Measurements from ENCODE around the gene PGK1.
A peak's percentile ranks its signal among the peaks of the same experiment; 100 is the strongest.
"Not testable (repeated sequence)": the region's sequence is repeated elsewhere in the genome, so short reads cannot be mapped to it uniquely, and the experiment has no call there.

Gene PGK1

GRCh38 chrX:78129714-78130113 is 25.7 kb downstream of the PGK1 start:
- TF ChIP-seq, protein P1, sequence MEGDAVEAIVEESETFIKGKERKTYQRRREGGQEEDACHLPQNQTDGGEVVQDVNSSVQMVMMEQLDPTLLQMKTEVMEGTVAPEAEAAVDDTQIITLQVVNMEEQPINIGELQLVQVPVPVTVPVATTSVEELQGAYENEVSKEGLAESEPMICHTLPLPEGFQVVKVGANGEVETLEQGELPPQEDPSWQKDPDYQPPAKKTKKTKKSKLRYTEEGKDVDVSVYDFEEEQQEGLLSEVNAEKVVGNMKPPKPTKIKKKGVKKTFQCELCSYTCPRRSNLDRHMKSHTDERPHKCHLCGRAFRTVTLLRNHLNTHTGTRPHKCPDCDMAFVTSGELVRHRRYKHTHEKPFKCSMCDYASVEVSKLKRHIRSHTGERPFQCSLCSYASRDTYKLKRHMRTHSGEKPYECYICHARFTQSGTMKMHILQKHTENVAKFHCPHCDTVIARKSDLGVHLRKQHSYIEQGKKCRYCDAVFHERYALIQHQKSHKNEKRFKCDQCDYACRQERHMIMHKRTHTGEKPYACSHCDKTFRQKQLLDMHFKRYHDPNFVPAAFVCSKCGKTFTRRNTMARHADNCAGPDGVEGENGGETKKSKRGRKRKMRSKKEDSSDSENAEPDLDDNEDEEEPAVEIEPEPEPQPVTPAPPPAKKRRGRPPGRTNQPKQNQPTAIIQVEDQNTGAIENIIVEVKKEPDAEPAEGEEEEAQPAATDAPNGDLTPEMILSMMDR (IDR thresholded peaks at IDR 0.05; ENCODE audit: insufficient read depth, low read depth, low read length, missing control alignments) = no peak
- H3K4me3 ChIP-seq (ENCODE audit: low read length) = no peak overlapping the region
- DNase-seq (ENCODE audit: low read depth) = no peak

DNA sequence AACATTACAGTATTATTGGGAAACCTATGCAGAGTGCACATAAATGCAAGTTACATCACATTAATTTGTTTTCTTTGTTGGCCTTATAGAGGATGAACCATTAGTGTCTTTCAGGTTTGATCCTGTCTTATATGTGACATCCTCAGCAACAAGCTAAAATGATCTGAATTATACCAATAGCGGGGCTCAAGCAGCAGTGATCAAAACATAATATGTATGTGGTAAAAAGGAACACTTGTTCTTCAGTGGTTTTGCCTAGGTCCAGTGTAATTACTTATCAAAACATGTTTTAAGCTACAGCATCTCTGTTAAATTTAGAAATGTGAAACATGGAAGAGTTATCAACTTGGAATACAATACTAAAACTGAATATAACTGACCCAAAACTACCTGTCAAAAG is 26.3 kb downstream of the PGK1 start:
- DNase-seq (ENCODE audit: low read depth) = no peak
- no peak overlapping the region for H3K4me3 ChIP-seq (ENCODE audit: low read length)
- TF ChIP-seq, protein P1 (IDR thresholded peaks at IDR 0.05; ENCODE audit: insufficient read depth, low read depth, low read length, missing control alignments) = no peak

DNA sequence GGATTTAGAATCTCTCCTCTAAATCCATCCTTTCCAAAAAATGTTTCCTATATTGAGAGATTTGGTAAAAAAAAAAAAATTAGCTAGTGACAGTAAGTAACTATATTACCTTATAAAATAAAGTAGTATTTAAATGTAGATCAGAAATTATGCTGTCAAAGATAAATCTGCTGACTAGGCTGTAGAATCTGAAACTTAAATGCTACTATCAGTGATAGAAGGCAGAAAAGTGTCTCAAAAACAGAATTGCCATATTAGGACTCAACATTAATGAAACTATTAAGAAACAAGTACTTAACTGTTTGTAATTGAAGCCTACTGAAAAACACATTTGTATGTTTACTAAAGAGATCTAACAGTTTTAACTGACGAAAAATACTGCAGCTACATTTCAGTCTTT is 27.1 kb downstream of the PGK1 start:
- TF ChIP-seq, protein P1 (IDR thresholded peaks at IDR 0.05; ENCODE audit: insufficient read depth, low read depth, low read length, missing control alignments) = no peak
- DNase-seq (ENCODE audit: low read depth) = no peak
- no peak overlapping the region for H3K4me3 ChIP-seq (ENCODE audit: low read length)

GRCh38 chrX:78133238-78133960 is 29.4 kb downstream of the PGK1 start:
- DNase-seq (ENCODE audit: low read depth) = no peak
- no peak overlapping the region for H3K4me3 ChIP-seq (ENCODE audit: low read length)
- TF ChIP-seq, protein P1 (IDR thresholded peaks at IDR 0.05; ENCODE audit: insufficient read depth, low read depth, low read length, missing control alignments) = no peak

DNA sequence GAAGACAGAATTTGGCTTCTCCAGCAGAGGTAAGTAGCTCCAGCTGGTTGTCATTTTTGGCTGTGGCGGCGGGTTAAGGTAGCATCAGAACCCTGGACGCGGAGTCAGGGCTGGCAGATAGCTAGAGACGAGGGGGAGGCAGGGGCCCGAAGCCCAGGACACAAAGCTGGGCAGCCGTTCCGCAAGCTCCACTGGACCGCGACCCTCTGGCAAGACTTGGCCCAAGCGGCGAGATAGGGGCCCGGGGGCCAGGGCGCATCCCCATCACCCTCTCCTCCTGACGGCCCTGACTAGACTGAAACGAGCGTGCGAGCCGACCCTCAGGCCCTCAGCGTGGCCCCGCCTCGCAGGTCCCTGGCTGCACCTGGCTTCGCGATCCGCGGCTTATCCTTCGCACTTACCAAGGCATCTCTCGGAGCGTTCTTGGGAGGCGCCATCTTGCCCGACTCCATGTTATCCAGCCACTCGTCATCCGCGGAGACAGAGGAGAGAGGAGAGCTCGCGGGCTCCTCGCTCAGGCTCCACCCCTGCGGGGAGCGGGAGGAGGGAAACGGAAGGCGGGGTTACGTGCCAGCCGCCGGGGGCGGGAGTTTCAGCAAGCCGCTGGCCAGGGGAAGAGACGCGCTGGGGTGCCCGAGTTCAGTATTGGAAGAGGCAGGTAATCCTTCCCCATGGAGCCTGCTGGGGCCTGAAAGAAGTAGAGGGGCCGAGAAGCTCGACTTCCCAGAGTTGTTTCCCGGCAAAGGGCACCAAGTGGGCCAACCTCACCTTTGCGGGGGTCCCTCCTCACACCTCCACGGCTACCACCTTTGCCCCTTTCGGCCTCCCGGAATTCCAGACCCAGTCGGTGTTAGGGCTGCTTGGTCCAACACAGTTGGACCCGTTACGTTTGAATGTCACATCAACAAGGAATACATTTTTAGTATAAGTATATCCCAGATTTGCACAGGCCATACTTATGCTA is 35.4 kb downstream of the PGK1 start, which contains the start of gene TAF9B:
TAF9B (minus strand) TSS at position 491 of the 964 bp plus-strand sequence; CDS start at position 452, 39 bp downstream.
- peak; percentile 84 for DNase-seq (ENCODE audit: low read depth)
- TF ChIP-seq, protein P1 (IDR thresholded peaks at IDR 0.05; ENCODE audit: insufficient read depth, low read depth, low read length, missing control alignments) = no peak

DNA sequence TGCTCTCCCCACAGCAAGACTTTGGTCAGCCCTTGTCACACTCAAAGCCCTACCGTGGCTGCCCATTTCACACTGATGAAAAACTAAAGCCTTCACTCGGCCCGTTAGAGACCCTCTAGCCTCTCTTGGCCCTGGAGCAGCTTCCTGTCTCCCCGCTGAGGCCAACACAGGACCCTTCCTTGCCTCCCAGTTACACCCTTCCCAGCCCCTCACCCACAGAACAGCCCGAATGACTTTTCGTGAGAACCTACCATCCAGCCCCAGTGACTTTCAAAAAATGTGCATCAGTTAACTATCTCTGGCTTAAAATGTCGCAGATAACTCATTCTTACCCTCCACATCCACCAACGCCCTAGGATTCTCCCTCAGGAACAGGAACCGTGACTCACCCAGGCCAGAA is 36.2 kb downstream of the PGK1 start:
- TF ChIP-seq, protein P1 (IDR thresholded peaks at IDR 0.05; ENCODE audit: insufficient read depth, low read depth, low read length, missing control alignments) = no peak
- H3K4me3 ChIP-seq (ENCODE audit: low read length) = no peak overlapping the region
- no peak for DNase-seq (ENCODE audit: low read depth)

More for the DNA sequence above, 35.4 kb downstream of the PGK1 start, which contains the start of gene TAF9B:
- H3K4me3 ChIP-seq (ENCODE audit: low read length) = peak within 1 kb of the TSS; percentile 67

GRCh38 chrX:78147002-78147540 is 43.0 kb downstream of the PGK1 start:
- H3K4me3 ChIP-seq (ENCODE audit: low read length); DNase-seq (ENCODE audit: low read depth): not testable (repeated sequence)

DNA sequence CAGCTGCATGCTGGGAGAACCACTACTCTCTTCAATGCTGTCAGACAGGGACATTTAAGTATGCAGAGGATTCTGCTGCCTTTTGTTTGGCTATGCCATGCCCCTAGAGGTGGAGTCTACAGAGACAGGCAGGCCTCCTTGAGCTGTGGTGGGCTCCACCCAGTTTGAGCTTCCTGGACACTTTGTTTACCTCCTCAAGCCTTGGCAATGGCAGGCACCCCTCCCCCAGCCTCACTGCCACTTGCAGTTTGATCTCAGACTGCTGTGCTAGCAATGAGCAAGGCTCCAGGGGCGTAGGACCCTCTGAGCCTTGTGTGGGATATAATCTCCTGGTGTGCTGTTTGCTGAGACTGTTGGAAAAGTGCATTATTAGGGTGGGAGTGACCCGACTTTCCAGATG is 53.3 kb downstream of the PGK1 start:
- not testable (repeated sequence) for H3K4me3 ChIP-seq (ENCODE audit: low read length); DNase-seq (ENCODE audit: low read depth)

- not testable (repeated sequence) for H3K4me3 ChIP-seq (ENCODE audit: low read length); DNase-seq (ENCODE audit: low read depth)
Measured at GRCh38 chrX:78157846-78158245, 53.8 kb downstream of the PGK1 start.

- DNase-seq (ENCODE audit: low read depth); H3K4me3 ChIP-seq (ENCODE audit: low read length): not testable (repeated sequence)
Measured at GRCh38 chrX:78160711-78161110, 56.7 kb downstream of the PGK1 start.

All from epithelial cell of esophagus (primary cell).